ENCODE results near the gene OGFOD3.
"Not testable (repeated sequence)": the region's sequence is repeated elsewhere in the genome, so short reads cannot be mapped to it uniquely, and the experiment has no call there.

OGFOD3 gene

GRCh38 chr17:82386255-82386831 is 32.0 kb downstream of the OGFOD3 start:
- no peak for DNase-seq

GRCh38 chr17:82385559-82386254 is 32.7 kb downstream of the OGFOD3 start:
- DNase-seq, result no peak

- DNase-seq, result no peak
These were observed 33.5 kb downstream of the OGFOD3 start for GRCh38 chr17:82384730-82385481.

- peak; percentile 33 for DNase-seq
These were observed 34.2 kb downstream of the OGFOD3 start for GRCh38 chr17:82384051-82384729.

GRCh38 chr17:82383411-82383810 is 35.0 kb downstream of the OGFOD3 start:
- DNase-seq, result peak; percentile 40

- no peak for DNase-seq
These were observed 35.5 kb downstream of the OGFOD3 start for GRCh38 chr17:82382933-82383255.

- DNase-seq, result not testable (repeated sequence)
These were observed 36.0 kb downstream of the OGFOD3 start for GRCh38 chr17:82382220-82382932.

GRCh38 chr17:82381703-82382009 is 36.7 kb downstream of the OGFOD3 start:
- not testable (repeated sequence) for DNase-seq

- no peak for DNase-seq
These were observed 37.3 kb downstream of the OGFOD3 start for GRCh38 chr17:82380860-82381702.

GRCh38 chr17:82378741-82379021 is 39.7 kb downstream of the OGFOD3 start:
- no peak for DNase-seq

- no peak for DNase-seq
These were observed 40.3 kb downstream of the OGFOD3 start for GRCh38 chr17:82377924-82378740.

GRCh38 chr17:82377294-82377693 is 41.1 kb downstream of the OGFOD3 start:
- not testable (repeated sequence) for DNase-seq

- no peak for DNase-seq
These were observed 42.2 kb downstream of the OGFOD3 start for GRCh38 chr17:82376042-82376730.

- no peak for DNase-seq
These were observed 42.9 kb downstream of the OGFOD3 start for GRCh38 chr17:82375359-82376041.

- DNase-seq, result no peak
These were observed 43.6 kb downstream of the OGFOD3 start for GRCh38 chr17:82374626-82375331.

GRCh38 chr17:82373731-82374625 is 44.4 kb downstream of the OGFOD3 start:
- no peak for DNase-seq

GRCh38 chr17:82373072-82373452 is 45.3 kb downstream of the OGFOD3 start:
- DNase-seq, result not testable (repeated sequence)

GRCh38 chr17:82372249-82373071 is 45.9 kb downstream of the OGFOD3 start:
- DNase-seq, result no peak

All from SHP77 treated with DMSO at 0.1 percent for 48 hours (cell line).